ENCODE results near the gene SDR39U1.

SDR39U1 gene

DNA sequence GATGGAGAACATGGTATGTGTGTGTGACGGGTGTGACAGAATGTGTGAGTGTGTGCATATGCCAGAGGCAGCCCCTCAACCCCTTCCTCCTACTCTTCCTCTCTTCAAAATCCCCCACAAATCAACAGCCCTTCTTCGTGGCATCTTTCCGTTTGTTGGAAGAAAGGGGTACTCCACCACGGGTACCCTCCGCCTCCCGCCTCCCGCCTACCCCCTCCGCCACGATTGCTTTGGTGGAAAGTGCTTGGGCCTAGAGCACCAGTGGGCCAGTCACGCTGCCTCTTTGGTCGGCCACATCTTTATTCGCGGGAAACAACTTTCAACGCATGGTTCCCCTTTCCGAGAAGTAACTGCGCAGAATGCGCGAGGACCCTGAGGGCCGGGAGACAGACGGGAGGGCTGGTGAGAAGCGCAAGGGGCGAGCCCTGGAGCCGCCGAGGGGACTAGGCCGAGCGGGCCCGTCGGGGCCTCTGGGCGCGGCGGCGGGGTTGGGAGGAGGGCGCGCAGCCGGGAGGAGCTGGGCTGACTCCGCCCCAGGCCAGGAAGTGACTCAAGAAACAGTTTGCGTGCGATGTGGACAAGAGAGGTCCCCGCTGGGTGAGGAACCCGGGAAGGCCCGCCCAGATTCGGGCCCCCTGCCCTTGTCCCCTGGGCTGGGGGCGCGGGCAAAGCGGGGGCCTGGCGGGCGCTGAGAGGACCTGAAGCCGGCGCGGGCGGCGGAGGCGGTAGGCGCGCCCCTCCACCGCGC, 13.0 kb downstream of the SDR39U1 start, which contains the start of the genes CBLN3 and KHNYN:
CBLN3 (minus strand) TSS at position 274 of the 748 bp plus-strand sequence. CDS start 614 bp downstream, outside the sequence.
KHNYN (plus strand) TSS at position 560 of the 748 bp plus-strand sequence. CDS start 777 bp downstream, outside the sequence.
- peak; percentile 68 for DNase-seq (ENCODE audit: low read depth)

DNA sequence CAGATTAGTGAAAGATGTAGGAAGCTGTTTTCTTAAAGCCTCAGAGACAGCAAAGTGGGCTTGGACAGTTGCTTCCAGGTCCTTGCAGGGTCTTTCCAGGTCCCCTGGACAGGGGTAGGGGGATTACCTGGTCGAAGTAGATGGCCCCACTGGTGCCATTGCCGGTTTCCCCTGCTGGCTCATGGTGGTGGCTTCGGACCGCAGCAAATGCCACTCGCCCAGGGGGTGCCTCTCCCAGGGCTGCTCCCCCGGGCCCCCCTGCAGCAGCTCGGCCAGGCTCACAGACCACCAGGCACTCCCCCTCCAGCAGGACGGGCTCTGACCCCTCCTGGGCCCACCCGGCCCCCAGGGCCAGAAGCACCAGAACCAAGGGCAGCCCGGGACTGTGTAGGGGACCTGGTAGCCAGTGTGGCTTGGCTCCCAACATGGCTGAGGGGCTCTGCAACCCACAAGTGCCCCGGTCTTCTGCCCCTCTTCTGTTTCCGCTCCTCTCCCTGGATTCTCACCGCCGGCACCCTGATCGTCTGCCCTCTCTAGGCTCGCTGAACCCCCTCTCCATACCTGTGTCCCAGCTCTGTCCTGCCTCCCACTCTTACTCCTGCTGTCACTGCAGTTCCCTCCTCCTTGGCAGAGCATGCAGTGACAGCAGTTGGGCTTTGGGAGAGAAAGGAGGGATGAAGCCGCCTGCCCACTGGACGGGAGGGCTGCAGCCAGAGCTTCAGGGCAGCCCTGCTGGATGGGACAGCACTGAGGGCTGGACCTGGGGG, 13.8 kb downstream of the SDR39U1 start:
- no peak for DNase-seq (ENCODE audit: low read depth)

DNA sequence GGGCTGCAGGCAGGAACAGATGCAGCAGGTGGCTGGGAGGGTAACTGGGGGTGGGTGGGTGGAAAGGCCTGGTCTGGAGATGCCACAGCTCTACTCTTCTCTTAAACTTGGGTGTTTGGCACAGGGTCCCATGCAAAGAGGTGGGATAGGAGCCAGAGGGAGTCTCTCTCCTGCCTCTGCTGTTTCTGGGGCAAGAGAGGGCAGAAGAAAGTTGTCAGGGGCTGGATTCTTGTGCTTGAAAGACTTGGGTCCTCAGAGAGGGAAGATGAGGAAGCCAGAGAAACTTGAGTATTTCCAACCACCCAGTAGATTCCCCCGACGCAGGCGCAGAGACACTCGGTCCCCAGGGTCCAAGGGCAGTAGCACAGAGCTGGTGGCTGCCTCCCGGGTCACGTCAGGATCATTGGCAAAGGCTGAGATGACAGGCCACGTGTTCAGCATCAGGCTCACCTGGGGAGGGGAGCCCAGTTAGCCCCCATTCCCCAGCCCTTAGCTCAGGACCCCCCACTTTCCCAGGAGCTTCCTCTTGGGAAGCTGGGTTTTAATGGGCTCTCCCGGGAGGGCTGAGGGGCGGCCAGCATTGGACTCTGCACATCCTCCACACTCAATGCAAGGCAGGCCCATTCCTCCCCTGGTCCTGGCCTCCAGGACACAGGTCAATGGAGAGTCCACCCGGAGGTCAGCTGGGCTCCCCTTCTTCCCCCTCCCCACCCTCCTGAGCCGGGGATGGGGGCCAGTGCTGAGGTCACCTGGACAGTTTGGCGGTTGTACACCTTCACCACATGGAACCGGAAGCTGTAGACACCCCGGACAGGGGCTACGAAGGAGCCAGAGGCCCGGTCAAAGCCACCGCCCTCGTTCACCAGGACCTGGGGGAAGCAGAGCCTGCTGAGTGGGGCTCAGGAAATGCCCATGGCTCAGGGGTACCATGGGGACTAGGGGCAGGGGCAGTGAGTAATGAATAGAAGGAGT, 14.8 kb downstream of the SDR39U1 start:
- DNase-seq (ENCODE audit: low read depth), result no peak

DNA sequence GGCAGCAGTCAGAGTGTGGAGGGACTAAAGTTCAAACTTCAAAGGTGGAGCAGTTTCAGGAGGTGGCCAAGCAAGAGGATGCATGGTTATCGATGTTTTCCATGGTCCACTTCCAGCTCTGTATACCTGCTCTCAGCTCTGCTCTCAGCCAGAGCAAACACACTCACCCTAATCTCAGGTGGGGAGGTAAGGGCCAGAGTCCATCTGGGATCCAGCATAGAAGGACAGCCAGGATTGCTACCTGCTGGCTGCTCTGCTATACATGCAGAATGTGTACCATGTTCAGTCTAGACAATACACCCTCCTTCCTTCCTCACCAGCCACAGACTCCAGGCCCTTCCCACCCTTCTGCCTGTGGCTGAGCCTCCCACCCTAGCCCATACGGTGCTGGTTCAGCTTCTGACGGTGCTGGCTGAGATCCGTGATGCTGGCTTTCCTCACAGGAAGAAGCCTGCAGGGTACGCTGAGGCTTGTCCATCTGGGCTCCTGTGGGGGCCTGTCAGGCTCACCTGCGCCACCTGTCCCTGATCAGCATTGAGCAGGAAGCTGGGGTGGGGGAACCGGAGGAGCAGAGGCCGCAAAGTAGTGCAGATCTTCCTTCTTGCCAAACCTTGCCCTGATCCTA, 15.6 kb downstream of the SDR39U1 start:
- no peak for DNase-seq (ENCODE audit: low read depth)

DNA sequence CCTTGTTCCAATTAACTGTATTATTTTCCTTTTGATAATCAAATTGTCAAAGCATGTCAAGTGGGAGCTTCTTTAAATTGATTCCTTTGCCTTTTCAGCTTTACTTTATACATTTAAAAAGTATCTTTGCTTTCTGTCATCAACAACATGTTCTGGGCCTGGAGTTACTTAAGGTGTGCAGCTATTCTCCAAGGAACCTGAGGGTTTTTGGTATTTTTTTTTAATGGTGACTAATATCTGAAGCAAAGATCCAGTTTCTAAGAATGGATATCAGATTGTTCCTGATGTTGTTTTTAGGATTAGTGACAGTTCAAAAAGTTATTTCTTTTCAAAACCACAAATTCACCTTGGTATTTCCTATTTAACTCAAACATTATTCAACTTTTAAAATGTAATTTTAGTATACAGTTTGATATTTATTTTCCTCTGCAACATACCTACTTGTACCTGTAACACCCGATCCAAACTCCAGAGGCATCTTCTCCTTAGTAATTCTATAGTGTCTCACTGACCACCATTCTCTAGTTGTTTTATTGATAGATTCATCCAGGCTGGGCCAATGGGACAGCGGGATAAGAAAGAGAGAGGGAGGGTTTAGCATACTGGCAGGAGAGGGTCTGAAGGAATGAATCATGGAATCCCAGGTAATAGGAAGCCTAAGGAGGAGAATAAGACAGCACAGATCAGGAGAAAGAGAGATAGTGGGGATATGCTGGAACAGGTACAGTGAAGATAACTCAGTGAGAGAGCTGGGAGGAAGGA, 16.2 kb downstream of the SDR39U1 start:
- no peak for DNase-seq (ENCODE audit: low read depth)

DNA sequence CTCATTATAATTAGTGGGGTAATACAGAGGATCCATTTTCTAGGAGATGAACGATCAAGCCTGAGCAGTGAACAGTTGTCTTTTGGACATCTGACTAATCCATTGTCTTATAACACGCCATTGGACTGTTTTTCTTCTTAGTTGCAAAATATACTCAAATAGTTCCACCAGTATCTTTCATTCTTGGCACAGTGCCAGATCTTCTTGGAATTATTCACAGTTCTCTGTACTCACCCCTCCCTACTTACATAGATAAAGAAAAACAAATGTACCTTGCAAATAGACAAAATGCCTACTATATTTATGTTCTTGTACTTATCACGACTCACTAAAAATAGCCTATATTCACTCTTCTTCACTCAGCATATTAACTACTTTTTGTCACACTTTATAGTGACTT, 16.9 kb downstream of the SDR39U1 start:
- DNase-seq (ENCODE audit: low read depth), result no peak

DNA sequence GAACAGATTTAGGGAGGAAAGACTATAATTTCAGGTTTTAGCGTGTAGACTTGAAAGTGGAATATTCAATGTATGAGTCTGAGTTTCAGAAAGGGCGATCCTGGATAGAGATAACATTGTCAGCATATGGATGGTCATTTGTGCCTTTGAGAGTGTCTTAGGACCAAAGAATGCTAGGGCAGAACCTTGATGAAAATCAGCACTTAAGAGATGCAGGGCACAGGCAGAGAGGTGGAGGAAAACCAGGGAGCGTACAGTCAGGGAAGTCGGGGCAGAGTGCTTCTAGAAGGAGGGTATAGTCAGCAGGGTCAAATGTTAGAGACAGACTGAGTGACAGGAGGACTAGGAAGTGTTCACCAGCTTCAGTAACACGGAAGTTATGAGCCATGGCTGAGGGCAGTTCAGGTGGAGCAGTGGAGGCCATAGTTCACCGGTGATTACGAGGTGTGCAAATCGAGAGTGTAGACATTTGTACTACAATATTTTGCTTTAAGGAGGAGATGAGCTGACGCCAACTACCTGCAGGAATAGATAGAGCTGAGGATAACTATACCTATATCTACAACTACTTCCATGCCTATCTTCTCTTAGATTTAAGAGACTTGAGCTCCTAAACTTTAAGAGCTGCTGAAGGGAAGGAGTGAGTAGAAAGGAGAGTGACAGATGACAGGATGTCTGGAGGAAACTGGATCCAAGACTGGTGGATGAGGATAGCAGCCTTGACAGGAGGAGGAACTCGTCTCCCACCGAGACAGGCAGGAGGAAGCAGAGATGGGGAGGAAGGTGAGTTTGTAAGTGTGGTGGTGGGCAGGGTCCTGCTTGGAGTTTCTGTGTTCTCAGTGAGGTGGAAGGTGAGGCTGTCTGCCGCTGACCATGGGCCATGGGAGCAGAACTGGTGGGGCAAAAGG, 19.6 kb downstream of the SDR39U1 start:
- DNase-seq (ENCODE audit: low read depth), result no peak

DNA sequence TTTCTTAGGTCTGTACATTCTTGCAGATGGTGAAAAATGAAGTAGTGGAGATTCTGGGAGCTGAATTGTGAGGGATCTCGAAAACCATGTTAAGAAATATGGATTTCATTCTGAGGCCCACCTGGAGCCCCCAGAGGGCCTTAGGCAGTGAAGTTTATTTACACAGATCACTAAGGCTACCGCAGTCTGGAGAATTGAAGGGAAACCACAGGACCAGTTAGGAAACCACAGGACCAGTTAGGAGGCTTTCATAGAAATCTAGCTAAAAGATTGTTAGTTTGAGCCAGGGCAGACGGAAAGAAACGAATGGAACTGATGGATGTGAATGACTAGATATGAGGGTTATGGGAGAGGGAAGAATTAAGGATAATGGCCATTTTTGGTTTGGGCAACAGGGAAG, 20.3 kb downstream of the SDR39U1 start:
- no peak for DNase-seq (ENCODE audit: low read depth)

DNA sequence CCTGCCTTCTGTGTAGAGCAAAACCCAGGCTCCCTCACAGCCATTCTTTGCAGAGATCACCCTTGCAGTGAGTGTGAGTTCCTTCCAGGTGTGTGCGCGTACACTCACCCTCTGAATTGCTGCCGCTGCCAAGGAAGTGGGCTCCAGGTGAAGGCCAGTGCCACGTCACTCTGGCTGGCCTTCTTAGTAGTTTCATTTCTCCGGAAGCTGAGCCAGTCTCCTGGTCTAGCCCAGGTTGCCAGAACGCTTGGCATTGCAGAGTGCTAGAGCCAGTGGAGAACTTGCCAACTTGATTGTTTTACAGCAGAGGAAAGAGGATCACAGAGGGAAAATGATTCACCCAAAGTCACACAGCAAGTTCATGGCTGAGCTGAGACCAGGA, 24.1 kb downstream of the SDR39U1 start:
- no peak for DNase-seq (ENCODE audit: low read depth)

DNA sequence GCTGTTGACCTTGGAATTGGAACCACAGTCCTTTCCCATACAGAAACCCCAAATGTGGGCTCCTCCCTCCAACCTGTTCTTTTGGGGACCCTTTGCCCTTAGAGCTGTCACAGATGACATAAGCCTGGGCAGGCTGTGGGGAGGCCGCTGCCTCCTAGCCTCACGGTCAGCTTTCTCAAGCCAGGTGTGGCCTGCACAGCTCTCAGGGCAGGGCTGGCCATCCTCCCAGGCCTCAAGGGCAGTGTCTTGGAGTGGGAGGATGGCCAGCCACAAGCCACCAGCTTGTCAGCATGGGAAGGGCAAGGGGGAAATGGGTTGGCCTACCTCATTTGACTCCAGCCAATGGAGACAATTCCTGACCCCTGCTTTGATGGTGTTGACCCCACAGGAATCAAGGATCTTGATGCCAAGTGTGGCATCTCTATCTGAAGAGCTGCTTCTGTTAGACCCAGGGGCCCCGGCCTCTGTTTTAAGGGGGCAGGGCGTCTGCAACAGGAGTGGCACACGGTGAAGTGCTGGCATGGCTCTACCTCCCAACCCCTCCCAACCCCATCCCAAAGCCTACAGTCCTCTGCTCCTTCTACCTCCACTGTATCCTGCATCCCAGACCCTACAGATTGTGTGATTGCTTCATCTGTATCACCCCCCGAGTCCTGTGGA, 24.6 kb downstream of the SDR39U1 start:
- no peak for DNase-seq (ENCODE audit: low read depth)

DNA sequence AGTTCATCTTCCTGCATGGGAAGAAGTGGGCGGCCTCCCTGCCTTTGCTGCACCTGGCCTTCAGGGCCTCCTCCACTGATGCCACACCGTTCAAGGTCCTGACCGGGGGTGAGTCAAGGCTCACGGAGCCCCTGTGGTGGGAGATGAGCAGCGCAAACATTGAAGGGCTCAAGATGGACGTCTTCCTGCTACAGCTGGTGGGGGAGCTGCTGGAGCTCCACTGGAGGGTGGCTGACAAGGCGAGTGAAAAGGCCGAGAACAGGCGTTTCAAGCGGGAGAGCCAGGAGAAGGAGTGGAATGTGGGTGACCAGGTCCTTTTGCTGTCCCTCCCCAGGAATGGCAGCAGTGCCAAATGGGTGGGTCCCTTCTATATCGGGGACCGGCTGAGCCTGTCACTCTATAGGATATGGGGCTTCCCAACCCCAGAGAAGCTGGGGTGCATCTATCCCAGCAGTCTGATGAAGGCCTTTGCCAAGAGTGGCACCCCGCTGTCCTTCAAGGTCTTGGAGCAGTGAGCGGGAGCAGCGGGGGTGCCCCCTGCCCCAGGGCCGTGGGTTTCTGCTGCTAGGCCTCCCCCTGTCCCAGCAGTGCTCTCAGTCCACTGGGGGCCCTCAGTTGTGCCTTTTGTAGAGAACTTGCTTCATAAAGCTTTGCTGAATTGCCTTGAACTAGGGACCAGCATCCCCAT, 25.5 kb downstream of the SDR39U1 start:
- DNase-seq (ENCODE audit: low read depth), result no peak

DNA sequence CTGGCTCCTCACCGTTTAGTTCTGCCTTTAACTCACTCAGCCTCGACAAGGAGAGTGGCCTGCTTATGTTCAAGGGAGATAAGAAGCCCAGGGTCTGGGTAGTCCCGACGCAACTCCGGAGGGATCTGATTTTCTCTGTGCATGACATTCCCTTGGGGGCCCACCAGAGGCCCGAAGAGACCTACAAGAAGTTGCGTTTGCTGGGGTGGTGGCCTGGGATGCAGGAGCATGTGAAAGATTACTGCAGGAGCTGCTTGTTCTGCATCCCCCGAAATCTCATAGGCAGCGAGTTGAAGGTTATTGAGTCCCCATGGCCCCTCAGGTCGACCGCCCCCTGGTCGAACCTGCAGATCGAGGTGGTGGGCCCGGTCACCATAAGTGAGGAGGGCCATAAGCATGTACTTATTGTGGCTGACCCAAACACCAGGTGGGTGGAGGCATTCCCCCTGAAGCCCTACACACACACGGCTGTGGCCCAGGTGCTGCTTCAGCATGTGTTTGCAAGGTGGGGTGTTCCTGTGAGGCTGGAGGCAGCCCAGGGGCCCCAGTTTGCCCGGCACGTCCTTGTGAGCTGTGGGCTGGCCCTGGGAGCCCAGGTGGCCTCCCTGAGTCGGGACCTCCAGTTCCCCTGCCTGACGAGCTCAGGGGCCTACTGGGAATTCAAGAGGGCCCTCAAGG, 26.2 kb downstream of the SDR39U1 start:
- no peak for DNase-seq (ENCODE audit: low read depth)

DNA sequence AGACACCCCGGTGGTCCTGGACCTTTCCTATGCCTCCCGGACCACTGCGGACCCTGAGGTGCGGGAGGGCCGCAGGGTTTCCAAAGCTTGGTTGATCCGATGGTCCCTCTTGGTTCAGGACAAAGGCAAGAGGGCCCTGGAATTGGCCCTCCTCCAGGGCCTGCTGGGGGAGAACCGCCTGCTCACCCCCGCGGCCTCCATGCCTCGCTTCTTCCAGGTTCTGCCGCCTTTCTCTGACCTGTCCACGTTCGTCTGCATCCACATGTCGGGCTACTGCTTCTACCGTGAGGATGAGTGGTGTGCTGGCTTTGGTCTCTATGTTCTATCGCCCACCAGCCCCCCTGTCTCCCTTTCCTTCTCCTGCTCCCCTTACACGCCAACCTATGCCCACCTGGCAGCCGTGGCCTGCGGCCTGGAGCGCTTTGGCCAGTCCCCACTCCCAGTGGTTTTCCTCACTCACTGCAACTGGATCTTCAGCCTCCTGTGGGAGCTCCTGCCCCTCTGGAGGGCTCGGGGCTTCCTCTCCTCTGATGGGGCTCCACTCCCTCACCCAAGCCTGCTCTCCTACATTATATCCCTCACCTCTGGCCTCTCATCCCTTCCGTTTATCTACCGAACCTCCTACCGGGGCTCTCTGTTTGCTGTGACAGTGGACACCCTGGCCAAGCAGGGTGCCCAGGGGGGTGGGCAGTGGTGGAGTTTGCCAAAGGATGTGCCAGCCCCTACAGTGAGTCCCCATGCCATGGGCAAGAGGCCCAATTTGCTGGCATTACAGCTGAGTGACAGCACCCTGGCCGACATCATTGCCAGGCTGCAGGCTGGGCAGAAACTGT, 26.9 kb downstream of the SDR39U1 start:
- DNase-seq (ENCODE audit: low read depth), result no peak

DNA sequence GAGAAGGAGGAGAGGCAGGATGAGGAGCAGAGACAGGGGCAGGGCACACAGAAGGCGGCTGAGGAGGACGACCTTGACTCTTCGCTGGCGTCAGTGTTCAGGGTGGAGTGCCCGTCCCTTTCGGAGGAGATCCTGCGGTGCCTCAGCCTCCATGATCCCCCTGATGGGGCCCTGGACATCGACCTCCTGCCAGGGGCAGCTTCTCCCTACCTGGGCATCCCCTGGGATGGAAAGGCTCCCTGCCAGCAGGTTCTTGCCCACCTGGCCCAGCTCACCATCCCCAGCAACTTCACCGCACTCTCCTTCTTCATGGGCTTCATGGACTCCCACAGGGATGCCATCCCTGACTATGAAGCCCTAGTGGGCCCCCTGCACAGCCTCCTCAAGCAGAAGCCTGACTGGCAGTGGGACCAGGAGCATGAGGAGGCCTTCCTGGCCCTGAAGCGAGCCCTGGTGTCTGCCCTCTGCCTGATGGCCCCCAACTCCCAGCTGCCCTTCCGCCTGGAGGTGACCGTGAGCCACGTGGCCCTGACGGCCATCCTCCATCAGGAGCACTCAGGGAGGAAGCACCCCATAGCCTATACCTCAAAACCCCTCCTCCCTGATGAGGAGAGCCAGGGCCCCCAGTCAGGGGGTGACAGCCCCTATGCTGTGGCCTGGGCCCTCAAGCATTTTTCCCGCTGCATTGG, 27.7 kb downstream of the SDR39U1 start:
- no peak for DNase-seq (ENCODE audit: low read depth)

DNA sequence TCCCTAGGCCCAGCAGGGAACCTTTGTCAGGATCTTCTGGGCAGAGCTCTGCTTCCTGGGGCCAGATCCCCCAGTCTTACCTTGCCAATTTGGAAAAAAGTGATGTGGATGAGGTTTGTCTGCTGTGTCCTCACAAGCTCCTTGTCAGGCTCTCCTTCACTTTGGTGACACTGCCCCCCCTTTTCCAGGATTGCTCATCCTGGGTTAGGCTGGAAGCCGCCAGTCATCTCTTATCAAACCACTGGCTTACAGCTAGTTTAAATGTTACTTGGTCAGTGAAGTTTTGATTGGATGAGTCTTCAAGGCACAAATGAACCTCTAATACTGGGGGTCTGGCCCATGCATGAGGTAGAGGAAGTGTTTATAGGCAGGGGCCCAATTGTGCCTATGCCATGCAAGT, 28.5 kb downstream of the SDR39U1 start:
- no peak for DNase-seq (ENCODE audit: low read depth)
